Right cardiac atrium (tissue), 5 donors: Measurements from ENCODE around the gene SNED1. TPM values are rescaled to one million over a fixed set of nuclear protein-coding genes. Genes with fewer than 3 reads are reported as not detected.

Source experiments
- ATAC-seq, 2 donors: fragments of 200-7000 bp; cut with Tn5 transposase; one replicate each; pipeline versions ENCODE4 v1.8.0 to v1.9.1; 2020; ENCODE audit warnings: moderate library complexity in 2 of 2, mild to moderate bottlenecking in 1 of 2
- DNase-seq, 3 donors: peaks; one replicate each; pipeline ENCODE4 v3.0.0-alpha.2; 2020
- H3K27ac ChIP-seq: one replicate; pipeline ENCODE4 v1.5.1; 2013; ENCODE audit warnings: mild to moderate bottlenecking, low read length, control low read depth, moderate library complexity
- H3K27me3 ChIP-seq: one replicate; pipeline ENCODE4 v1.6.1; 2013; ENCODE audit not compliant: control insufficient read depth, insufficient read depth
- H3K4me1 ChIP-seq: one replicate; pipeline ENCODE4 v1.6.1; 2013; ENCODE audit warnings: low read length; ENCODE audit not compliant: control insufficient read depth, insufficient read depth
- H3K4me3 ChIP-seq: one replicate; pipeline ENCODE4 v1.5.1; 2013; ENCODE audit warnings: low read length, control low read depth
- H3K9me3 ChIP-seq: one replicate; pipeline ENCODE4 v1.6.1; 2013; ENCODE audit warnings: low read length; ENCODE audit not compliant: control insufficient read depth
- WGBS: extraction: QIAGEN DNeasy Blood & Tissue Kit; methylation state at CpG from one replicate; pipeline ENCODE4 v1.1.7; 2013; 5-methylcytosine and 5-hydroxymethylcytosine counted together
- intact Hi-C, 4 donors: fragments of 100-400 bp; cut with DNase I; formaldehyde crosslinking; loops; one replicate each; pipeline versions ENCODE4 v1.11.0 to v1.14.0; 2022 to 2023
- polyA plus RNA-seq: library from polyadenylated mRNA; stranded (reverse); fragments of 200-250 nt; gene quantifications from one replicate; pipeline ENCODE4 v1.2.3, GENCODE V29; 2013
- total RNA-seq, 4 donors: library from RNA; stranded (reverse); fragmentation: NEBNext Ultra II Directional; extraction: Animal tissue kit (Norgen Biotek cat#: 25700); gene quantifications; one replicate each; pipeline ENCODE4 v1.2.1, GENCODE V29; 2021
- donor health status: healthy with polysubstance abuse.
- donor health status: DM: no; HTN: yes; CAD: no.
- donor health status: DM: no; HTN: no; CAD: no.
- donor health status: DM: no; HTN: yes; CAD: no; lungs with severe emphysema.
- donor health status: DM: yes; HTN: yes; CAD: no.

Gene SNED1
- total and polyA plus RNA-seq, 5 donors: 6.7 to 19.2 (median 15.8) TPM

DNA sequence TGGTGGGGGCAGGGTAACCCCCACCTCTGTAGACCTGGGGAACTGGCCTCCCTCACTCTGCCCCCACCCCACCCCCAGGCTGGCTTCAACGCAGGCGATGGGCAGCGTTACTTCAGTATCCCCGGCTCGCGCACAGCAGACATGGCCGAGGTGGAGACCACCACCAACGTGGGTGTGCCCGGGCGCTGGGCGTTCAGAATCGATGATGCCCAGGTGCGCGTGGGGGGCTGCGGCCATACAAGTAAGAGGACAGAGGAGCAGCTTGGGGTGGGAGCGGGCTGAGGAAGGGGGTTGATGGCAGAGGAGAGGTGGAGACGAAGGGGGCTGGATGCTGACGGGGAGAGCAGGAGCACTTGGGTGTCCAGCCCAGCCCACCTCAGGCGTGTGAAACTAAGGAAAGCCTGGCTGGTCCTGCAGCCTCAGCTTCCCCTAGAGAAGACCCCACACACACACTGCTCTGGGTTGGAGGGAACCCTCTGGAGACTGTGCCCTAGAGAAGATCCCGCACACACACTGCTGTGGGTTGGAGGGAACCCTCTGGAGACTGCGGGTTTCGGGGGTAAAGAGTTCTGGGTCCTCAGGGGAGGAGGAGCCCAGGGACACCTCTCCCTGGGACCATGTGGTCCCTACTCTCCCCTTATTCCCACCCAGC is 36.2 kb downstream of the SNED1 start:
- DNase-seq: no peak
- H3K27me3 ChIP-seq: no peaks in the 10 kb centered on the region
- intact Hi-C loops: no loop called here
- no peak for ATAC-seq
- peaks cover 5% of the 10 kb centered on the region for H3K4me1 ChIP-seq
- no peaks in the 10 kb centered on the region for H3K9me3 ChIP-seq
- no peak overlapping the region for H3K27ac ChIP-seq
- WGBS: 94% methylated on average over 22 of the region's 22 CpGs
- H3K4me3 ChIP-seq: no peak overlapping the region

- peaks cover 5% of the 10 kb centered on the region for H3K4me1 ChIP-seq
- H3K27ac ChIP-seq: no peak overlapping the region
- H3K4me3 ChIP-seq: no peak overlapping the region
- intact Hi-C loops: no loop called here
- 43% methylated on average over 31 of the region's 31 CpGs for WGBS
- H3K27me3 ChIP-seq: no peaks in the 10 kb centered on the region
- H3K9me3 ChIP-seq: no peaks in the 10 kb centered on the region
- DNase-seq: peak in 1 of 3 donors; percentile 41
- ATAC-seq: no peak
Observed at GRCh38 chr2:241035142-241035817, 36.9 kb downstream of the SNED1 start.

DNA sequence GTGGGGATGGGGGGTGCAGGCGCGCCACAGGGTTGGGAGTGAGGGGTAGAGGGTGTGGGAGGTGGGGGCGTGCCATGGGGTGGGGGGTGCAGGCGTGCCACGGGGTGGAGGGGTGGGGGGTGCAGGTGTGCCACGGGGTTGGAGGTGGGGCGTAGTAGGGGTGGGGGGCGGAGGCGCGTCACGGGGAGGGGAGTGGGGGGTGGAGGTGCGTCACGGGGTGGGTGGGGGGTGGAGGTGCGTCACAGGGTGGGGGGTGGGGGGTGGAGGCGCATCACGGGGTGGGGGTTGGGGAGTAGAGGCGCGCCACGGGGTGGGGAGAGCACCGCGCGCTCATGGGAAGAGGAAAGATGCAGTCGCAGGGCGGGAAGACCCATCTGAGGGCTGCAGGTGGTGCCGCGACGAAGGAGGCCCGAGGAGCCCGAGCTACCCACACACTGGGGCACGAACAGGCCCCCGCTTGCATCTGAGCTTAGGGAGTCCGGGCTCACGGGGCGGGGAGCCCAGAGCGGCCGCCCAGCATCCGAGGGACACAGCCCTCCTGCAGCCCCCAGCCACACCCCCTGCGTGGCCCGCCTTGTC is 37.5 kb downstream of the SNED1 start:
- peaks cover 5% of the 10 kb centered on the region for H3K4me1 ChIP-seq
- 13% methylated on average over 39 of the region's 39 CpGs for WGBS
- H3K4me3 ChIP-seq: peak overlapping the region; percentile 17
- no peaks in the 10 kb centered on the region for H3K27me3 ChIP-seq
- intact Hi-C loops: no loop called here
- H3K27ac ChIP-seq: no peak overlapping the region
- ATAC-seq (peak; percentile 22 to 25), DNase-seq (no peak)
- no peaks in the 10 kb centered on the region for H3K9me3 ChIP-seq

GRCh38 chr2:241036397-241036963 is 38.1 kb downstream of the SNED1 start:
- no peak overlapping the region for H3K27ac ChIP-seq
- intact Hi-C loops: no loop called here
- no peaks in the 10 kb centered on the region for H3K27me3 ChIP-seq
- peaks cover 5% of the 10 kb centered on the region for H3K4me1 ChIP-seq
- ATAC-seq: peak; percentile 29 to 46
- 22% methylated on average over 36 of the region's 36 CpGs for WGBS
- H3K9me3 ChIP-seq: no peaks in the 10 kb centered on the region
- peak overlapping the region; percentile 17 for H3K4me3 ChIP-seq
- peak in 1 of 3 donors; percentile 63 for DNase-seq

DNA sequence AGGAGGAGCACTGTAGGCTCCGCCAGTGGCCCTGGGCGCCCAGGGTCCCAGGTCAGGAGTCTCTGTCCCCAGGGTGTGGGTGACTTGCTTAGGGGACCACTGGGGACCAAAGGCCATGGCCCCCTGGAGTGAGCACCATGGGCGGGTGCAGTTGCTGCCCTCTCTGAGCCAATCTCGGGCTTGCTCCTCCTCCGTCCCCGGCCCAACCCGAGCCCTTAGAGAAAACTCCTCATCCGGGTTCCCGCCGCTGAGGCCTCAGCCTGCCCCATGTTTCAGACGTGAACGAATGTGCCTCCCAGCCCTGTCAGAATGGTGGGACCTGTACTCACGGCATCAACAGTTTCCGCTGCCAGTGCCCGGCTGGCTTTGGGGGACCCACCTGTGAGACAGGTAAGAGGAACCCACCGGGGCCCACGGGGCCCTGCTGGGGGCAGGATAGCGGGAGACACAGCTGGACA is 38.6 kb downstream of the SNED1 start:
- no peaks in the 10 kb centered on the region for H3K9me3 ChIP-seq
- H3K27me3 ChIP-seq: no peaks in the 10 kb centered on the region
- 73% methylated on average over 18 of the region's 18 CpGs for WGBS
- peak in 1 of 3 donors; percentile 18 for DNase-seq
- H3K4me1 ChIP-seq: peaks cover 5% of the 10 kb centered on the region
- intact Hi-C loops: no loop called here
- peak in 1 of 2 donors; percentile 8 for ATAC-seq
- H3K27ac ChIP-seq: no peak overlapping the region
- H3K4me3 ChIP-seq: no peak overlapping the region

DNA sequence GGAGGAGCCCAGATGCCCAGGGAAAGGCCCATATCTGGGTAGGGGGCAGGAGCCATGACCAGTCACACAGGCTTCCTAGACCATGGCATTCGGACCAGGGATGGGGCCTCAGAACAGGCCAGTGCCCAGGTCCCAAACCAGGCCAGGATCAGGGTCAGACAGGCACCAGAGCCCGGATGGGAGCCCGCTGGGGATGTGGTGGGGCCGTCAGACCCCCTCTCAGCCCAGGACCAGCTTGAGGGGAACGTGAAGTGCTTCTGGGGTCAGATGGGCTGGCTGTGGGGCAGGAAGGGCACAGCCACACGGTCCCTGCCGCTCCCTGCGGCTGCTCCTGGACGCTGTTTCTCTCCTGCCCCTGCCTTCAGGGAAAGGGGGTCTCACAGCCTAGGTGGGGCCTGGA is 39.1 kb downstream of the SNED1 start:
- WGBS: 94% methylated on average over 9 of the region's 9 CpGs
- peak in 1 of 3 donors; percentile 18 for DNase-seq
- H3K4me3 ChIP-seq: no peak overlapping the region
- intact Hi-C loops: no loop called here
- H3K27ac ChIP-seq: no peak overlapping the region
- H3K9me3 ChIP-seq: no peaks in the 10 kb centered on the region
- no peaks in the 10 kb centered on the region for H3K27me3 ChIP-seq
- no peak for ATAC-seq
- peaks cover 5% of the 10 kb centered on the region for H3K4me1 ChIP-seq

- Histone ChIP-seq H3K27me3 (no peaks in the 10 kb centered on the region), H3K4me3 (no peak overlapping the region), H3K4me1 (peaks cover 5% of the 10 kb centered on the region), H3K27ac (no peak overlapping the region), H3K9me3 (no peaks in the 10 kb centered on the region)
- DNase-seq (peak in 1 of 3 donors; percentile 34), ATAC-seq (no peak)
- 89% methylated on average over 20 of the region's 20 CpGs for WGBS
- intact Hi-C loops: no loop called here
Observed at GRCh38 chr2:241038374-241039180, 40.2 kb downstream of the SNED1 start.

- Histone ChIP-seq H3K27ac (no peak overlapping the region), H3K4me1 (peaks cover 5% of the 10 kb centered on the region), H3K4me3 (no peak overlapping the region), H3K9me3 (no peaks in the 10 kb centered on the region), H3K27me3 (no peaks in the 10 kb centered on the region)
- DNase-seq (peak in 1 of 3 donors; percentile 24), ATAC-seq (no peak)
- intact Hi-C loops: no loop called here
- 88% methylated on average over 4 of the region's 4 CpGs for WGBS
Observed at GRCh38 chr2:241039416-241039815, 41.0 kb downstream of the SNED1 start.

- Histone ChIP-seq H3K27ac (no peak overlapping the region), H3K9me3 (no peaks in the 10 kb centered on the region), H3K4me1 (peaks cover 5% of the 10 kb centered on the region), H3K4me3 (no peak overlapping the region), H3K27me3 (no peaks in the 10 kb centered on the region)
- DNase-seq (peak in 1 of 3 donors; percentile 28), ATAC-seq (no peak)
- WGBS: 93% methylated on average over 13 of the region's 13 CpGs
- intact Hi-C loops: no loop called here
Observed at GRCh38 chr2:241040081-241040803, 41.8 kb downstream of the SNED1 start.

DNA sequence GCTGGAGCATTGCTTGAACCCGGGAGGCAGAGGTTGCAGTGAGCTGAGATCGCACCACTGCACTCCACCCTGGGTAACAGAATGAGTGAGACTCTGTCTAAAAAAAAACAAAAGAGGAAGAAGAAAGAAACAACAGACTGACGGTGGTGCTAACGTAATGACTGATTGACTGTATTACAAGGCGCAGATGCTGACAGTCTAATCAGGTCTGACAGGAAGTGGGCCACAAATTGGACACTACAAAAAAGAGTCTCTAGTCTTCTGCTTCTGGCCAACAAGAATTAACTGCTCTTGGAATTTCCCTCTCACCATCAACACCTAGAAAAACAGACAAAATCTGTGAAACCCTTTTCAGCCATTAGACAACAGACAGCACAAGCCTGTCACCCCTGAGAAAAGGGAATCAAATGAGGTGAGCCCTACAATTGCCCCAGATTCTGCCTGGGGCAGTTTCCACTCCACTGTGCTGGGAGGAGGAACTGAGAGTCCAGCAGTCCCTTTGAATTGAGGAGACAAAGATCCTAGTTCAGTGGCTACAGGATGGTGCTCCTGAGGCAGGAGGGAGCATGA is 43.3 kb downstream of the SNED1 start:
- H3K4me1 ChIP-seq: peaks cover 1% of the 10 kb centered on the region
- H3K27me3 ChIP-seq: no peaks in the 10 kb centered on the region
- no peaks in the 10 kb centered on the region for H3K9me3 ChIP-seq
- ATAC-seq: no peak
- intact Hi-C loops: no loop called here
- DNase-seq: no peak
- WGBS: 61% methylated on average over 5 of the region's 5 CpGs
- no peak overlapping the region for H3K4me3 ChIP-seq
- H3K27ac ChIP-seq: no peak overlapping the region
